Keratinocyte (primary cell): ENCODE results near the gene HVCN1. TPM values are rescaled to one million over a fixed set of nuclear protein-coding genes. Genes with fewer than 3 reads are reported as not detected.
"Not testable (repeated sequence)": the region's sequence is repeated elsewhere in the genome, so short reads cannot be mapped to it uniquely, and the experiment has no call there.

Source experiments
- DNase-seq: peaks from one replicate; pipeline ENCODE4 v3.0.0-alpha.2; 2011; ENCODE audit warnings: low read depth, missing footprints, low spot score
- FAIRE-seq: peaks from 2 replicates; lab custom pipeline; 2011; peaks lifted over from hg19 to GRCh38; lab: Jason Lieb, UNC
- H2AFZ ChIP-seq: 2 replicates; pipeline ENCODE4 v1.6.0; 2012; ENCODE audit warnings: low read length, control low read depth, inconsistent platforms; ENCODE audit not compliant: control insufficient read depth
- H3K27ac ChIP-seq: 2 replicates; pipeline ENCODE4 v1.5.1; 2011; ENCODE audit warnings: low read length; ENCODE audit not compliant: control insufficient read depth, insufficient read depth
- H3K27me3 ChIP-seq: 3 replicates; pipeline ENCODE4 v1.6.0; 2011; ENCODE audit warnings: low read length; ENCODE audit not compliant: control insufficient read depth, insufficient read depth; ENCODE audit errors: extremely low read depth
- H3K36me3 ChIP-seq, 2 experiments: 2 replicates in 1 of 2; 3 replicates in 1 of 2; pipeline ENCODE4 v1.5.1; 2011; ENCODE audit warnings: low read length in 2 of 2, mild to moderate bottlenecking in 1 of 2; ENCODE audit not compliant: control insufficient read depth in 2 of 2, insufficient read depth in 2 of 2; ENCODE audit errors: extremely low read depth in 1 of 2
- H3K4me1 ChIP-seq: 3 replicates; pipeline ENCODE4 v1.5.1; 2011; ENCODE audit warnings: low read length; ENCODE audit not compliant: control insufficient read depth, insufficient read depth; ENCODE audit errors: extremely low read depth
- H3K4me2 ChIP-seq: 3 replicates; pipeline ENCODE4 v1.6.0; 2011; ENCODE audit warnings: low read depth, low read length; ENCODE audit not compliant: control insufficient read depth, insufficient read depth; ENCODE audit errors: extremely low read depth
- H3K4me3 ChIP-seq, 3 experiments: fragments of 200-600 bp in 1 of 3; sonication (generic) in 1 of 3; 2 replicates in 2 of 3; 3 replicates in 1 of 3; pipeline ENCODE4 v1.5.1; 2011 to 2016; ENCODE audit warnings: low read length in 3 of 3, mild to moderate bottlenecking in 3 of 3, control low read depth in 2 of 3, inconsistent platforms in 1 of 3, low read depth in 1 of 3, mixed read lengths in 1 of 3, mixed run types in 1 of 3, moderate library complexity in 1 of 3; ENCODE audit not compliant: control insufficient read depth in 2 of 3, insufficient read depth in 2 of 3; ENCODE audit errors: extremely low read depth in 1 of 3
- H3K79me2 ChIP-seq: 2 replicates; pipeline ENCODE4 v1.6.0; 2012; ENCODE audit warnings: low read length; ENCODE audit not compliant: control insufficient read depth, insufficient read depth
- H3K9ac ChIP-seq: 3 replicates; pipeline ENCODE4 v1.6.0; 2011; ENCODE audit warnings: low read length; ENCODE audit not compliant: control insufficient read depth, insufficient read depth; ENCODE audit errors: extremely low read depth
- H3K9me1 ChIP-seq: 3 replicates; pipeline ENCODE4 v1.6.0; 2011; ENCODE audit warnings: low read length; ENCODE audit not compliant: control insufficient read depth, insufficient read depth; ENCODE audit errors: extremely low read depth
- H3K9me3 ChIP-seq: 2 replicates; pipeline ENCODE4 v1.5.1; 2012; ENCODE audit warnings: low read depth, low read length; ENCODE audit not compliant: control insufficient read depth
- H4K20me1 ChIP-seq: 3 replicates; pipeline ENCODE4 v1.6.0; 2011; ENCODE audit warnings: low read length; ENCODE audit not compliant: control insufficient read depth, insufficient read depth; ENCODE audit errors: extremely low read depth
- CTCF ChIP-seq, 3 experiments: IDR thresholded peaks in 1 of 3; conservative IDR thresholded peaks in 1 of 3; optimal IDR thresholded peaks in 1 of 3; 2 replicates in 2 of 3; 3 replicates in 1 of 3; pipeline versions ENCODE3 to v1.5.1; 2011; ENCODE audit warnings: low read length in 3 of 3, mild to moderate bottlenecking in 3 of 3, moderate library complexity in 2 of 3, control low read depth in 1 of 3, inconsistent platforms in 1 of 3; ENCODE audit not compliant: insufficient read depth in 2 of 3; ENCODE audit errors: extremely low read depth in 1 of 3
- EZH2 ChIP-seq: IDR thresholded peaks from one replicate; pipeline ENCODE4 v1.6.1; 2012; ENCODE audit warnings: inconsistent platforms, mild to moderate bottlenecking, low read length, moderate library complexity
- dilution Hi-C: fragments of 300-500 bp; cut with MboI; formaldehyde crosslinking; loops from one replicate; pipeline ENCODE4 v1.7.0; 2020; ENCODE audit warnings: low sequenced_read_pairs; ENCODE audit not compliant: extremely low pct_ligation_motif_present
- polyA plus RNA-seq, 5 experiments: library from polyadenylated mRNA; depleted of rRNA in 3 of 5; stranded (reverse) in 3 of 5; stranded (forward) in 1 of 5; unstranded in 1 of 5; fragments of >200 nt; gene quantifications; 1 replicate in 1 of 5; 2 replicates in 3 of 5; 3 replicates in 1 of 5; pipeline versions ENCODE4 v1.2.1 to v1.2.3, GENCODE V29; 2011 to 2012; ENCODE audit warnings: missing spikeins in 2 of 5, low read depth in 1 of 5, low replicate concordance in 1 of 5

HVCN1 gene
- polyA plus RNA-seq, 1 donor (not counting 4 experiments of a cell fraction or from before 2014, with no cell fraction given), result 1.1 TPM

GRCh38 chr12:110657747-110658146, 31.2 kb downstream of the HVCN1 start:
- Histone ChIP-seq H3K27ac (no peak overlapping the region), H3K4me1 (no peaks in the 10 kb centered on the region), H3K27me3 (no peaks in the 10 kb centered on the region), H3K9me1 (no peaks in the 10 kb centered on the region), H3K9ac (no peak overlapping the region), H3K4me3 (no peak overlapping the region), H3K79me2 (no peaks in the 10 kb centered on the region), H3K4me2 (no peak overlapping the region), H4K20me1 (no peaks in the 10 kb centered on the region), H3K36me3 (no peaks in the 10 kb centered on the region), H2AFZ (no peak overlapping the region), H3K9me3 (no peaks in the 10 kb centered on the region)
- dilution Hi-C loops, result no loop called here
- TF ChIP-seq EZH2 (no peak), CTCF (optimal IDR thresholded peaks at IDR 0.05 in 1 of 3, IDR thresholded peaks at IDR 0.05 in 1 of 3, conservative IDR thresholded peaks at IDR 0.05 in 1 of 3; ENCODE audit: extremely low read depth in 1 of 3, insufficient read depth in 2 of 3, low read length in 3 of 3) (no peak)
- FAIRE-seq (no peak), DNase-seq (no peak)

GRCh38 chr12:110656071-110656655, 32.8 kb downstream of the HVCN1 start:
- H2AFZ ChIP-seq, result no peak overlapping the region
- no peak overlapping the region for H3K4me2 ChIP-seq
- H3K27me3 ChIP-seq, result no peaks in the 10 kb centered on the region
- H3K4me3 ChIP-seq, result no peak overlapping the region
- H4K20me1 ChIP-seq, result no peaks in the 10 kb centered on the region
- H3K36me3 ChIP-seq, result no peaks in the 10 kb centered on the region
- TF ChIP-seq EZH2 (no peak), CTCF (optimal IDR thresholded peaks at IDR 0.05 in 1 of 3, IDR thresholded peaks at IDR 0.05 in 1 of 3, conservative IDR thresholded peaks at IDR 0.05 in 1 of 3; ENCODE audit: extremely low read depth in 1 of 3, insufficient read depth in 2 of 3, low read length in 3 of 3) (no peak)
- no peaks in the 10 kb centered on the region for H3K9me3 ChIP-seq
- dilution Hi-C loops, result no loop called here
- DNase-seq (no peak), FAIRE-seq (no peak)
- H3K9ac ChIP-seq, result no peak overlapping the region
- H3K79me2 ChIP-seq, result no peaks in the 10 kb centered on the region
- no peaks in the 10 kb centered on the region for H3K4me1 ChIP-seq
- no peak overlapping the region for H3K27ac ChIP-seq
- H3K9me1 ChIP-seq, result no peaks in the 10 kb centered on the region

- H3K36me3 ChIP-seq, H3K9me1 ChIP-seq, H3K4me3 ChIP-seq, H3K27ac ChIP-seq, FAIRE-seq, H3K4me1 ChIP-seq, H3K79me2 ChIP-seq, H3K9ac ChIP-seq, H3K9me3 ChIP-seq, dilution Hi-C loops, H4K20me1 ChIP-seq, DNase-seq, H3K4me2 ChIP-seq, H2AFZ ChIP-seq, H3K27me3 ChIP-seq: not testable (repeated sequence)
Observed at GRCh38 chr12:110654238-110654637, 34.7 kb downstream of the HVCN1 start.
